ENCODE results near the gene ARHGAP11A.

- TF ChIP-seq CTCF (IDR thresholded peaks at IDR 0.05) (no peak), ZFX (IDR thresholded peaks at IDR 0.05; ENCODE audit: borderline replicate concordance) (no peak)
Observed at GRCh38 chr15:32670623-32671022, 55.3 kb downstream of the ARHGAP11A start.
